Measurements from ENCODE around the gene PRDM2.

PRDM2 gene

GRCh38 chr1:13799502-13800283 is 99.7 kb downstream of the PRDM2 start:
- no peak for DNase-seq

- DNase-seq = no peak
These were observed 101.2 kb downstream of the PRDM2 start for GRCh38 chr1:13801232-13801631.

GRCh38 chr1:13801655-13802486 is 101.9 kb downstream of the PRDM2 start:
- no peak for DNase-seq

- no peak for DNase-seq
These were observed 103.0 kb downstream of the PRDM2 start for GRCh38 chr1:13802782-13803545.

GRCh38 chr1:13803546-13804239 is 103.7 kb downstream of the PRDM2 start:
- no peak for DNase-seq

GRCh38 chr1:13804240-13804633 is 104.2 kb downstream of the PRDM2 start:
- DNase-seq = no peak

GRCh38 chr1:13805431-13805830 is 105.4 kb downstream of the PRDM2 start:
- DNase-seq = no peak

GRCh38 chr1:13806108-13806507 is 106.1 kb downstream of the PRDM2 start:
- DNase-seq = no peak

GRCh38 chr1:13807209-13807608 is 107.2 kb downstream of the PRDM2 start:
- DNase-seq = no peak

- no peak for DNase-seq
These were observed 108.7 kb downstream of the PRDM2 start for GRCh38 chr1:13808729-13809131.

GRCh38 chr1:13809461-13810159 is 109.6 kb downstream of the PRDM2 start:
- DNase-seq = no peak

- DNase-seq = no peak
These were observed 112.7 kb downstream of the PRDM2 start for GRCh38 chr1:13812456-13813397.

GRCh38 chr1:13813398-13814012 is 113.5 kb downstream of the PRDM2 start:
- peak; percentile 62 for DNase-seq

GRCh38 chr1:13814131-13814530 is 114.1 kb downstream of the PRDM2 start:
- DNase-seq = no peak

GRCh38 chr1:13816016-13816760 is 116.2 kb downstream of the PRDM2 start:
- DNase-seq = no peak

- DNase-seq = no peak
These were observed 117.9 kb downstream of the PRDM2 start for GRCh38 chr1:13817906-13818305.

- DNase-seq = no peak
These were observed 118.9 kb downstream of the PRDM2 start for GRCh38 chr1:13818926-13819325.

- no peak for DNase-seq
These were observed 119.7 kb downstream of the PRDM2 start for GRCh38 chr1:13819642-13820041.

GRCh38 chr1:13820055-13820454 is 120.1 kb downstream of the PRDM2 start:
- DNase-seq = no peak

- DNase-seq = no peak
These were observed 120.5 kb downstream of the PRDM2 start for GRCh38 chr1:13820456-13820855.

Data from activated naive CD4-positive, alpha-beta T cell treated with anti-CD3 and anti-CD28 coated beads, Interleukin-2, amount 50 U/mL, for 16 hours (primary cell).